Upper lobe of left lung (tissue), 4 donors: Measurements from ENCODE around the gene SLC46A1.

Experiments used
- CTCF ChIP-seq, 6 experiments: fragments of 450-650 bp in 4 of 6; fragments of 200-600 bp in 2 of 6; sonication (generic) in 2 of 6; IDR thresholded peaks; one replicate each; pipeline ENCODE4 v1.5.1; 2016 to 2019; ENCODE audit warnings: antibody characterized with exemption in 6 of 6
- EP300 ChIP-seq, 4 donors: sonication (generic); formaldehyde crosslinking; IDR thresholded peaks; one replicate each; pipeline ENCODE4 v1.5.1; 2017; ENCODE audit warnings: antibody characterized with exemption in 4 of 4, control low read depth in 2 of 4
- POLR2AphosphoS5 ChIP-seq, 2 donors: sonication (generic); formaldehyde crosslinking; IDR thresholded peaks; one replicate each; pipeline ENCODE4 v1.5.1; 2017; ENCODE audit warnings: antibody characterized with exemption in 2 of 2

GRCh38 chr17:28367641-28368305 lies 38.2 kb downstream of the SLC46A1 start:
- TF ChIP-seq POLR2AphosphoS5 (IDR thresholded peaks at IDR 0.05) (no peak), CTCF (IDR thresholded peaks at IDR 0.05) (no peak), EP300 (IDR thresholded peaks at IDR 0.05) (no peak)
